Ramos (cell line): ENCODE data around the gene BARX2.

Experiments used
- in situ Hi-C: fragments of 300-500 bp; cut with MboI; formaldehyde crosslinking; loops from one replicate; pipeline ENCODE4 v1.14.3; 2022; ENCODE audit warnings: low sequenced_read_pairs; ENCODE audit not compliant: unreplicated experiment

Gene BARX2

DNA sequence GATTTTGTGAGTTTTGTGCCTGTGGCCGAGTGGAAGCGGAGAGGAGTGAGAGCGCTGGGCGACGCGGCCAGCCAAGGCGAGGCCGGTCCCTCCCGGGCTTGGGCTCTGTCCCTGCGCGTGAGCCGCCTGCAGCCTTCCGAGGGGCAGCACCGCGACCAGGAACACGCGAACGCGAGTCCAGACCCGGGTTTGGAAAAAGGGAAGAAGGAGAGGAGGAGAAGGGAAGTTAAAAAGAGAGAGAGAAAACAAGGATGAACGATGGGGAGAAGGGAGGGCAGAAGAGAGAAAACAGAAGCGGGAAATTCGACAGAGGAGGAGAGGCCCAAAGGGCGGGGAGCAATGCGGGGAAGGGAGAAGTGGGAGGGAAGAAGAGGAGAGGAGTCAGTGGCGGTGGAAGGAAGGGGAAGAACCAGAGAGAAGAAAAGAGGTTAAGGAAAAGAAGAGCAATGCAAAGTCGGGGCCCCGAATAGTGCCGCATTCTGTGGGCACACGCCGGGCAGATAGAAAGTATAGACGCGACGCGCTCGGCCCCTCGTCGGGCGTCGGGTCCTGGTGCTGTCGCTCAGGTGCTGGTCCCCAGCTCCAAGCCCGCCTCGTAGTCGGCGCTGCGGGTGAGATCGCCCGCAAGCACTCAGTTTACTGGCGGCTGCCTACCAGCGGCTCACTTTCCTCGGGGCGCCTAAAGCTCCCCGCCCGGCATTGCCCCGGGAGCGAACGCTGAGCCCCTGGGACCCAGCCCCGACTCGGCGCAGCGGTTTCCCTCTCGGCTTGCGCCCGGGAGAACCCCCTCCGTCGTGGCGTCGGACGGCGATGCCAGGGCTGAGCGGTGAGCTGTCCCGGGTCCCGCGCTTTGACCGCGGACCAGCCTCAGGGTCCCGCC is 2.8 kb upstream of the BARX2 start:
- in situ Hi-C loops = no loop called here

DNA sequence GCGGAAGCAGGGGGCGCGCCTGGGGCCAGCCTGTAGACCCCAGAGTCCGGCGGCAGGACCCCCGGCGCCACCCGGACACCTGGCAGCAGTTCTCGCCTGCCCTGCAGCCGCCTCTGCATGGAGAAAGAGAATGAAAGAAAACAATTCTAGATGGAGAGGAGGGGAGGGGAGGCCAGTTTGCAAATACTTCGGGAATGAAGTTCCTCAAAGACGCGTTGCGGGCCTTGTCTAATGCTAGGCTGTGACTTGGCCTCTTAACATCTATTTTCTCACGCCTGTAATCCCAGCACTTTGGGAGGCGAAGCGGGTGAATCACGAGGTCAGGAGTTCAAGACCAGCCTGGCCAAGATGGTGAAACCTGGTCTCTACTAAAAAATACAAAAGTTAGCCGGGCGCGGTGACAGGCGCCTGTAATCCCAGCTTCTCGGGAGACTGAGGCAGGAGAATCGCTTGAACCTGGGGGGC is 2.1 kb upstream of the BARX2 start:
- in situ Hi-C loops = no loop called here

DNA sequence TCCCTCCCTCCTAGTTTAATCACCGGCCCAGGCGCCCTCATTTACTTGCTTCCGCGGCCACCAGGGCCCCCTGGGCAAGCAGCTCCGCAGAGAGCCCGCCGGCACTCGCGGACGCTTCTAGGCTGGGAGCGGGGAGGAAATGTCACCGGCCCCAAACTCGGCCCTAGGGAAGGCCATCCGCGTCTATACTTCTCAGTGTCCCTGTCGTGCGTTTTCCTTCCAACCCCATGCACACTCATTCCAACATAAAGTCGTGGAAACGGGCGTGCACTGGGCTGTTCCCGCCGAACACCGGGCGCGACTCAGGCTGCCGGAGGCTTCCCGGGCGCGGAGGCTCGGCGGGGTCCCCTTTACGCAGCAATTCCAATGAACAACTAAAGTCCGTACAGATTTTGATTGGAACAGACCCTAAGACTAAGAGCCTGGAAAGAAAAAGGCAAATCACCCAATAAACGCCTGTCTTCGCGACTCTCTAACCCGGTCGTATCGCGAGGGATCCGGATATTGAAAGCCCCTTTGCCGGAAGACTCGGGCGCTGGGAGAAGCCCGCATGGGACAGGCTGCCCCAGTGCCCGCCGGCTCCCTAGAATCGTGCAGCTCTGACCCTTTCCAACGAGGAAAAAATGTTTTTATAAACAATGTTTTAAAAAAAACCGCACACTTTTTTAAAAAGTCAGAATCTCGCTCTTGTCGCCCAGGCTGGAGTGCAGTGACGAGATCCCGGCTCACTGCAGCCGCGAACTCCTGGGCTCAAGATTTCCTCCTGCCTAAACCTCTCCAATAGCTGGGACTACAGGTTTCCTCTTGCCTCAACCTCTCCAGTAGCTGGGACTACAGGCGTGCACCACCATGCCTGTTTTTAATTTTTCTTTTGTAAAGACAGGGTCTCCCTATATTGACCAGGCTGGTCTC is 1.3 kb upstream of the BARX2 start:
- in situ Hi-C loops = no loop called here

DNA sequence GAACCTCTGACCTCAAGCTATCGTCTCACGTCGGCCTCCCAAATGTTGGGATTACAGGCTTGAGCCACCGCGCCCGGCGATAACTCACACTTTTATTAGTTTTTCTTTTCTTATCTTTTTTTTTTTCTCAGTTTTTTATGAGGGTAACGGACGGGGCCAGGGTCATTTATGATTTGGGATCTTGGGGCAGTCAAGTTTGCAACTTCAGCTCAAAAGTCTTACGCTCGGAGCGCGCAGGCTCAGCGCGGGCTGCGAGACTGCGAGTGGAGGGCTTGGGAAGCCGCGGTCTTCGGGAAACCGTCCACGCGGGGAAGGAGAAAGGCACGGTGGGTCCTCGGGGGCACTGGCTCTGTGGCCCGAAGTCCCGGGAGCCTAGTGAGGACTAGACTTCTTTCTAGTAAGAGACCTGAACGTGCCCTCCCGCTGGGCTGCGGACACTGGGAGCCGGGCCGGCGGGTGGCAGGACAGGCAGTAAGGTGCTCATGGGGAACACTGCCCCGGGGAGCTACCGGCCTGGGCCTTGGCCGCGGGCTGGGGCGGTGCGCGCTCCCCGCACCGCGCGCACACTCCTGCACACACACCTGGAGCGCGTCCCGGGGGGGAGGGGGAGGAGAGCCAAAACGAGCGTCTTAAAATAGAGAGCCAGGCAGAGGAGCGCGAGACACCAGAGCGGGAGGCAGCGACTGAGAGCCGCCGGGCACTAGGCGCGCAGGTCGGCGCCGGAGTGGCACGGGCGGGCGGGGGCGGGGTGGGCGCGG is 476 bp upstream of the BARX2 start:
- in situ Hi-C loops = no loop called here

DNA sequence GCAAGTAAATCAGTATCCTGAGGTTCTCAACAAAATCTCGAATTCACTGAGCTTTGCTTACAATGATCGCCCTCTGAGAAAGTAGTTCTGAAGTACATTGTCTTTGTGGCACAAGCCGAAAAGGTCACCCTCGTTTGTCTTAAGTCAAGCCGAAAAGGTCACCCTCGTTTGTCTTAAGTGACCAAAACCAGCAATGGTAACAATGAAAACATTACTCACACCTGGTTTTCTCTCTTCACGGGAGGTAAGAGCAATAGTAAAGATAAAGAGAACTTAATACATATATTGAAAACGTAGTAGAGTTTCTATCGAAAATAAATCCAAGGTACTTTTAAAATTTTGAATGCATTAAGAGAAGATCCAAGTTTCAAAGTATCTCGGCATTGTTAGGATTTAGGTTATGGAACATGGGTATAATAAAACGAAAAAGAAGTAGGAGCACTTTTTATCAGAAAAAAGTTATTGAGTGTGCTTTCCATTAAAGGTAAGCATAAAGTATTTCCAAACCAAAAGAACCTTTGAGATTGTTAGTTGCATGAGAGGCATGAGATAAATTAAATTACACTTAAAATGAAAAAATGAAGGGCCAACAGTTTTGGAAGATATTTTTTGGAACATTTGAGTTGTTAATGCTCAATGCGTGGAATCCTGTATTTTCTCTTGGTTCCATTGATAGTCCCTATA is 1.2 kb downstream of the BARX2 start:
- in situ Hi-C loops = no loop called here

DNA sequence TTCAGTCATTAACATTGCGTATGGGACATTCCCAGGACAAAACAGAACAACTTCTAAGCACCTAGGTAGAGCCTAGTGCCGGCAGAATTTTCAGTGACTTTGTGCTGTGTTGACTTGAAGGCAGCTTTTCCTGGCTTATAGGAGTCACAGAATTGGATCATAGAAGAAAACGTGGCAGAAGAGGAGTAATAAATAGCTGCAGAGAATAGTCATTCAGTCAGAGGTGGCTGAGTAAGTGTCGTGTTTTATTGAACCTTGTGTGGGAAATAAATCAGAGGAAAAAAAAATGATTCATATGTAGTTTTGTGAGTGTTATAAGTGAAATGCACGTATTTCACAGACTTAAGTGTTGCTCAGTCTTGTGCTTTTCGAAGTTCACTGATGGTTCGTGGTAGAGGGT is 2.1 kb downstream of the BARX2 start:
- in situ Hi-C loops = no loop called here

DNA sequence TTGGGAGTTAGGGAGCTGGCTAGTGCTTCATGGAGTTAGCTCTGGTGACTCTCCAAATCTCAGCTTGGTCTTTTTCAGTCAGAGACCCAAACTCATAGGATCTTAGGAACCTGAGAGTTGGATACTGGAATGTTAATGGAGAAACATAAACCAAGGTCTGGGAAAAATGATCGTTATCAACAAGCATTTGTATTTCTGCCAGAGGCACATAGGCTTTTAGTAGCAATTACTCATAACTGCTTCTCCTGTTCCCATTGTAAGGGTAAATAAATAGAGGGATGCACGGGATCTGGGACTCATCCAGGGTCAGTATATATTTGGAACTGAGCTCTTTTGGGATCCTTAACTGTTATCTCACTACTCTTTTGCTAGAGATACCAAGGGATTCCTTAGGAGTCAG is 4.8 kb downstream of the BARX2 start:
- in situ Hi-C loops = no loop called here

DNA sequence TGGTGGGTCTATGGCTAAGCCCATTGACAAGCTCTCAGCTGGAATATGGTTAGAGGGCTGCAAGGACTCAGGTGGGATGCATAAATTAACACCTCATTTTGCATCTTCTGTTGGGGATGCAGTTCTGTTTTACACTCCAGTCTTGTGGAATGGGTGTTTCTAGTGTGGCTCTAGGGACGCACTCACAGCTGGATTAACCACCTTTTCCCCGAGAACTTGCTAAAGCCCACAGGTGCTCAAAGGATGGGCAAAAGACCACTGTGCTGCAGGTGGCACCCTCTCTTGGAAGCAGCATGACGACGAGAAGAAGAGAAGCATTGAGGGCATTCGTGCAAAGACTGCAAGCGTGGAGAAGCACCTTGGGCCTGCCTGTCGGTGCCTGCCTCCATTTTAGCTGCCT is 6.9 kb downstream of the BARX2 start:
- in situ Hi-C loops = no loop called here

DNA sequence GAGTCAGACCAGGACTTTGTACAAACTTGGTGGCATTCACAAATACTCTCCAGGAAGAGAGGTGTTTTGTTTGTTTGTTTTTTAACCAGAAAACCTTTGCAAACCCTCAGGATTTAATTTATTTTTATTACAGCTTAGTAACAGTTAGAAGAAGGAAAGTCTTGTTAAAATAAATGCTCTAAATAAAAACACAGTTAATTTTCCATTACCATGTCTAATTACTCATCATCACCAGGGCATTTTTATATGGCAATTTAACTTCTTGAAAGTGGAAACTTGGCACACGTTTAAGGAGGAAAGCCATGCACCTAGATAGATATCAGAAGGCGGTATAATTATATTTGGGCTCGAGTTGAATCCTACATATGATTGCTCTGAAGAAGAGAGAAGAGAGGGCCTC is 7.4 kb downstream of the BARX2 start:
- in situ Hi-C loops = no loop called here

DNA sequence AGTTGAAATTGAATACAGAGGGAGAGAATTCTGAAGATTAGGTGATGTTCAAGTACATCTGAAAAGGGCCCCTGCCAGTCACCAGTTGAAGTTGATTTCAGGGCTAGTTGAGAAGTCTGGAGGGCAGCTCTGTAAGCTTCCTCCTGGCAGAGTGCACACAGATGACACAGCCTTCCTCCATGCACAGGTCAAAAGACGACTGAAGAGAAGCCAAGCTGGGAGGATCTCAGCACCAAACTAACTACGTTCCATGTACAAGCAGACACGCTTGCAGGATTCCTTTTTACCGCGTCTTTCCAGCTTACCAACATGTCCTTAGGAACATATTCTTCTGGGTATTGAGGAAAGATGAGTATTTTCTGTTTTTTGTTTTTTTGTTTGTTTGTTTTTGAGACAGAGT is 7.9 kb downstream of the BARX2 start:
- in situ Hi-C loops = no loop called here

DNA sequence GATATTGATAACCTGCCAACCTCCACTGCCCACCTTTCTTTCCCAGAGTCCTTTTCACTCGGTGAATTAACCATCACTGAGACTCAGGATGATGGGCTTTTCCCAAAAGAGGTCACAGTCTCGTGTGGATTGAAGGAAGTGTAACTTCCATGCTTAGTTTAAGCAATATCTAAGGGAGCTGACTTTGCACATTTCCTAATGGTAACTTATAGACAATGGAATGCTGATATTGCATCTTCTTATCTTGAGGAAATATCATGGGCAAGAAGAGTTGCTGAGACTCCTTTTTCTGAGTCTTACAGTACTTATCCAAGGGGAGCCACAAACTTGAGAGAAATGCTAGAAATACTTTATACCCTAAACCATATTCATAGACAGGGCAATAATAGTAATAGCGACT is 8.8 kb downstream of the BARX2 start:
- in situ Hi-C loops = no loop called here

DNA sequence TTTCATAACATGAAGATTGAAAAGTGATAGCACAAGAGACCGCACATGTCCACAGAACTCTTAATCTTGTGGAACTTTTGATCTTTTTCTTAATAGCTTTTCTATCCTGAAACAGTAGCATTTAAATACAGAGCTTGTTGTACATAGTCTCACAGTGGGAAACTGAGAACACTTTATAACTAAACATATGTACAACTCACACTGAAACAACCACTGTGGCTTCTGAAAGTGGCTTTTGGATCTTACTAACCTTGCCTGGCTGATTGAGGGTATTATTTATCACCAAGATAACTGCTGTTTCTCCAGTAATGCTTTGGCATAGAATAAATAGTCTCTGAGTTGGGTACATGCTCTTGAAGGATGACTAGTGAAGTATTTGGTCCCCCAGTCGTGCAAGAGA is 10.2 kb downstream of the BARX2 start:
- in situ Hi-C loops = no loop called here

DNA sequence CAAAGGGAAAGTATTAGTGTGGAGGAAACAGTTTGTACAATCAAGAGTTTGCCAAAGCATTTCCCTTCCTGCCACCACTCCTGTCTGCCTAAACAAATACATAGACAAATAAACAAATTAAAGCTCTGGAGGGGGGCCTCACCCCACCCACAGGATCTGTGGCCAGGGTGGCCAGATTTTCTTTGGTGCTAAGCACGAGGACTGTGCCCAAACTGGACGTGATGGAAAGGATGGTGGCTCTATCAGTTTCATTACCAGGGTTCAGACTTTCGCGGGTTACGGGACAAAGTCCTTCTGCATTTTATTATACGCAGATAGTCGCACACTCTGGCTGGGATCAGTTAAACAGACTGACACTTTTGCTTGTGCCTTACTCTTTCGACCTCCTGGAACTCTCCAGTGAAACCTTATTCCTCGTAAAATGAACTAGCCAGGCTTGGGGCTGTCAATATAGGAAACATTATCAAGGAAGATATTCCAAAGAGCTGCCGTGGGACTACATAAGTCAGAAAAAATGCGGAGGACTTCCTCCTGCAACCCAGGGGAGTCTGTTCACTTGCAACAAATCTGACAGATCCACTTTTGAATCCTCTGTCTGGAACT is 11.2 kb downstream of the BARX2 start:
- in situ Hi-C loops = no loop called here

DNA sequence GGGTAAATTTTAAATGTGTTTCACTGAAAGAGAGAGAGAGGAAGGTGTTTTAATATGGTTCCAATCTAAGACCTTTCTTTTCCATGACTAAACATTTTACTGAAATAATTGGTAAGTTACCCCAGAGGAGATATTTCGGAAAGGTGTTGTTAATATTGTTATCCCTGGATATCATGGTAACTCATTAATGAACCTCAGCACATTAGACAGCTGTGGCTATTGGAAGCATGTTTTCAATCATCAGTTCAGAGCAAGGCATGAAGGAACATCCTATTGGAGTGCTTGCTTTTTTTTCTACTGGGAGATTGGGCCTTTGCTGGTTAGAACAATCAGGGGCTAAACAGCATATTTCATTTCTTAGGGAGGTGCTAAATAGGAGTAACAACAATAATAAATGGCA is 11.8 kb downstream of the BARX2 start:
- in situ Hi-C loops = no loop called here

DNA sequence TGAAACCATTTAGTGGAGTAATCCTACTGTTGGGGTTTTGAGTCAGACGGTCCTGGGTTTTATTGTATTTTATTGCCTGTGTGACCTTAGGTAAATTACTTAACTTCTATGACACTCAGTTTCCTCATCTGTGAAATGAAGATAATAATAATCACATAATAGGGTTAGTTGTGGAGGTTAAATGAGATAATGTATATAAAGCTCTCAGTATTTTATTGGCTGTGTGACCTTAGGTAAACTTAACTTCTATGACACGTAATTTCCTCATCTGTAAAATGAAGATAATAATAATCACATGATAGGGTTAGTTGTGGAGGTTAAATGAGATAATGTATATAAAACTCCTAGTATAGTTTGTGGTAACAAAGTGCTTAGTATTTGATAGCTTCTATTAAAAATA is 13.2 kb downstream of the BARX2 start:
- in situ Hi-C loops = no loop called here

DNA sequence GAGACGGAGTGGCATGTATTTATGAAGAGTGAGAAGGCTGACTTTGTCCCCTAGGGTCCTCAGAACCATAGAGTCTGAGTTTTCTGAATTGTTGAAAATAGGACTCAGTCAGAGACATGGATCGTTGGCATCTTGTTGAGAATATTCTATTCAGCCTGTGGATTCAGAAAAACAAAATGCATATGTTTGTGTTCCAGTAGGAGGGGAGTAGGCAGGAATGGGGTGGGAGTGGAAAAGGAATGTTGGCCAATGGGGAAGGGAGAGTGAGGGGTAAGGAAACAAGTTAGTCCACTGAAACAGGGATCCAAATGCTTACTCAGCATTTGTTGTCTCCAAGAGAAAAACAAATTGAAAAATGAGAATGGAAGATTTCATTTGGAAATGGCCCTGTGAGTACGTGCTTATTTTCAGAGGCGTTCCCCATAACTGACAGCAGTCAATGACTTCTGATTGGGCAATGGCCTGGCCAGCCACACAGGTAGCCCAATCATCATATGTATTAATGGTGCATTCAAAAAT is 14.7 kb downstream of the BARX2 start:
- in situ Hi-C loops = no loop called here

DNA sequence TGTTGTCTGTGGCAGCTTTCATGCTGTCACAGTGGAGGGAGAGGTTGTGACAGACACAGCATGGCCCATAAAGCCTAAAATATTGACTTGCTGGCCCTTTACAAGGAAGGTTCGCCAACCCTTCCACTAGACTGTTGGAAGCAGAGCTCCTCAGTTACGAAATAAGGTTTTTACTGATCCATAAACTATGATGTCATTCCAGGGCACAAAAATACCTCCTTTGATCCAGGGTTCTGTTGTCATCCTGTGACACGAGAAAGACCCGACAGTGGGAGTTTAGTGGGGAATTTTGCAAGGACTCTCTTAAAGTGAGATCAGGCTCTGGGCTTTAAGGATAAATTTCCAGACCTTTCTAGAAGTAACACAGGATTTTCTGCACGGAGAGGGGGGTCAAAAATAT is 15.7 kb downstream of the BARX2 start:
- in situ Hi-C loops = no loop called here

DNA sequence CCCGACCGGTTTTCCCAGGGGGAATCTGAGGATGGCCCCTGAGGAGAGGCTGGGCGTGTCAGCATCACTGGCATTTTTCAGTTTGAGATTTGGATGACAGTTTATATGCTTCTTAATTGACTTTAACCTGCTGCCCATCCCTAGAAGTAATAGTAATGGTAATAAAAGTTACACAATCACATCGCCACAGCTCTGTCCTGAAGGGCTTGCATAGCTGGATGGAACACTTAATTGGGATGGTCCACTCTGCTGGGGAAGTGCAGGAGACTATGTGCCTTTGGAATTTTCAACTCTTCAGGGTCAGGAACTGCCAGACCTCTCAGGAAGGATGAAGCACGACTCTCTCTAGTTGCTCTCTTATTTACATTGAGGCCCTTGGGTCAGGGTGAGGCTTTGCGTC is 16.2 kb downstream of the BARX2 start:
- in situ Hi-C loops = no loop called here

DNA sequence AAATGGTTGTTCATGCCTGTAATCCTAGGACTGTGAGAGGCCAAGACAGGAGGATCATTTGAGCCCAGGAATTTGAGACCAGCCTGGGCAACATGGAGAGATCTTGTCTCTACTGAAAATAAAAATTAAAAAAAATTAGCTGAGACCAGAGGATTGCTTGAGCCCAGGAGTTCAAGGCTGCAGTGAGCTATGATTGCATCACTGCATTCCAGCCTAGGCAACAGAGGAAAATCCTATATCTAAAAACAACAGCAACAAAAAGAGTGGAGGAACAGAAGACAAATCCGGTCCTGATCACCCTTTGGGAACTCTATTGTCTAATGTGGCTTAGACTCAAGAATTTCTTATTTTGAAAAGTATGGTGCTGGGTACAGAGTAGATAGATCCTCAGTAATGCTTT is 17.3 kb downstream of the BARX2 start:
- in situ Hi-C loops = no loop called here
